M059J (cell line): Measurements from ENCODE around the gene SYNDIG1. TPM values are rescaled to one million over a fixed set of nuclear protein-coding genes. Genes with fewer than 3 reads are reported as not detected.

Source experiments
- DNase-seq: peaks from one replicate; pipeline ENCODE4 v3.0.0-alpha.2; 2012; ENCODE audit warnings: low read depth
- total RNA-seq: library from RNA; depleted of rRNA; stranded (reverse); fragments of >200 nt; shearing (Covaris generic); gene quantifications from 2 replicates; pipeline ENCODE4 v1.2.3, GENCODE V29; 2014

The SYNDIG1 gene
- total RNA-seq, 1 experiment from 2014 or later = not detected

DNA sequence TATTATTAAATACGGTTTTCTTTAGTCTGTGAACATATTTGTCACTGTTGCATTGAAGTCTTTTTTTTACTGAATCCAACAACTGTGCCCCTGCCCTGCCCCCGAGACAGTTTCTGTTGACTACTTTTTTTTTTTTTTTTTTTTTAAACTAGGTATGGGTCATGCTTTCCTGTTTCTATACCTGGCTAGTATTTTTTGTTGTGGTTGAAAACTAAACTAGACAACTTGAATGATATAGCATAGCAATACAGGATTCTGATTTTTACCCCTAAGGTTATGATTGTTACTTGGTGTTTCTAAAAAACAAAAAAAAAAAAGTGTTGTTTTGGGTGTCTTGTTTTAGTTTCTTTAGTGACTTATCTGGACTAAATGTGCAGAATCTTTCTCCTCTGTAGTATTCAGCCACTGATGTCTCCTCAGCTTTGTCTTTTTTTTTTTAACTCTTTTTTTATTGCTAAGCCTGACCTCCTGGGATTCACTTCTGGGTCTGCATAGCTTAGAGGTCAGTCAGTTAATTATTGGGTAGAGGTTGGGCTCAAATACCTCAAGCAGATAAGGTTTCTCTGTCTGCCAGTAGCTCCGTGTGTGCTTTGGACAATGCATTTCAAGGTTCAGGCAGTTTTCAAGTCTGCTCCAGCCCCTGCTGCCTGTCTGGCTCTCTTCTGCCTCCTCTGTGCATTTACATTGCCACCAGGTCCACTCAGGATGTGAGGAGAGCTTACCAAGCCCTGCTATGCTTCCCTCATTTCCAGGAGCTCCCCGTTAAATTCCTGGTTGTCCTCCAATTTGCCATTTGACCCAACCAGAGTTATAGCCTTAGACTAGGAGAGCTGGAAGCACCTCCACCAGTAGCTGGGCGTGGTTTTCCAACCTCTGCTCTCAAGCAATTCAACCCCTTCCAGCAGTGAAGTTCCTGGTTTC lies 91.4 kb downstream of the SYNDIG1 start:
- no peak for DNase-seq

DNA sequence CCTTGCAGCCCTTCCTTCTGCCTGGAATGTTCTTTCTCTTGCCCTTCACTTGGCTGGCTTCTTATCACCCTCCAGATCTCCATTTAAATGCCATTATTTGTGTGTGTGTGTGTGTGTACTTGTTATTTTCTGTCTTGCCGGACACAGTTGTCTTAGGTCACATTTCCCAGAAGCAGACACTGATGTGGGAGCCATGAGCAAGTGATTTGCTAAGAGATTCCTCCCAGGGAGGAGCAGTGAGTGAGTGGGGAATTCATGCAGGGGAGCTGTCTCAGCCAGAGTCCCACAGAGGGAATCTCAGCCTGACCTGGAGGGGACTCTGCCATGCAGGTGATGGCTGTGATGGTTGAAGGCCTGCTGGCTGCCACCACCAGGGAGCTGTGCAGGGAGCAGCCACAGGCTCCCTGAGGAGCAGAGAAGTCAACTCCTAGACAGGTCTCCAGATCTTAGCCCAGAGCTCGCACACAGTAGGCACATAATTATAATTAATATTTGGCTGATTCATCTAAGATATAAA lies 96.5 kb downstream of the SYNDIG1 start:
- DNase-seq = no peak

DNA sequence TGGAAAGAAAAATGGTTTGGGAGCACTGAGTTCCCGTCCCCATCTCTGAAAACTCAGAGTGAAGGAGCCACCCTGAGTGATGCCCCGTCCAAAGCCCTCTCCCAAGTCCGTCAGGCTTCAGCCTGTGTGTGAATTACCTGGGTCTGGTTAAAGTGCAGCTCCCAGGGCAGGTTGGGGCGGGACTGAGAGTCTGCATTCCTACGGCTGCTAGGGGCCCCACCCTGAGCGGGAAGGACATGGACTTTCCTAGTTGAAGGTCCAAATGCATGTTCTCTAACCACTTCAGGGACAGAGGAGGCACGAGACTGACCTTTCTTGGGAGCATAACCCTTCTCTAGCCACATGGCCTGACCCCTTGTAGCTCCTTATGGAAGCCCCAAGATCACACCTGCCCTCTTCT lies 97.2 kb downstream of the SYNDIG1 start:
- DNase-seq = no peak

DNA sequence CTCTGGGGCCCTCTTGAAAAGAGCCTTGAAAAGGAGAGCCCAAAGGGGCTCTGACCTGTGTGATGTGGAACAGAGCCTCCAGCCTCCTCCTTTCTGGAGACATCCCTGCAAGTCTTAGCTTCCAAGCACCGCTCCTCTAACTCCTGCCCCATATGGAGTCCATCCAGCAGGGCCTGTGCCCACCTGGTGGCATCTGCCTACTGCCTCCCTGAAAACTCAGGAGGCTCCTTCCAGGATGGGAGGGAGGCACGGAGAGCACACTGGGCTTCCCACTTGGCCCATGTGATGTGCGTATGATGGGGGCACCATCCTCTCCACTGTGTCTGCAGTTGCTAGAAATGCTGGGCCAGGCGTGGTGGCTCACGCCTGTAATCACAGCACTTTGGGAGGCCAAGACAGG lies 98.1 kb downstream of the SYNDIG1 start:
- DNase-seq = no peak

DNA sequence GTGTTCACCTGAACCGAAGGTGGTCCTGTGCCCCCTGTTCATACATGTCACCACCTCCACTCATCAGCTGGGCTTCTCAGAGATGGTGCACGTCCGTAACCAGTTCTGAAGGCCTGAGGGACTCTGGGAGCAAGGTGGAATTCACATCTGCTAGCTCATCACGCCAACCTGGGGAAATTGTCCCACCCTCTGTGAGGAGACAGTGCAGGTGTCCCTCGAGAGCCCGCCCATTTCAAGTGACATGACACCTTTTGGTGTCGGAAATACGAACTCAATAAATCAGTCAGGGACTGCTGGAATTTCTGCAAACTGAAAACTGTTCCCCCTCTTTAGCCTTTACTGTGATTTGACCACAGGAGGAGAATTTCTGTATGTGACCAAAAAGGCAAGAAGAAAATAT lies 99.4 kb downstream of the SYNDIG1 start:
- DNase-seq = no peak

DNA sequence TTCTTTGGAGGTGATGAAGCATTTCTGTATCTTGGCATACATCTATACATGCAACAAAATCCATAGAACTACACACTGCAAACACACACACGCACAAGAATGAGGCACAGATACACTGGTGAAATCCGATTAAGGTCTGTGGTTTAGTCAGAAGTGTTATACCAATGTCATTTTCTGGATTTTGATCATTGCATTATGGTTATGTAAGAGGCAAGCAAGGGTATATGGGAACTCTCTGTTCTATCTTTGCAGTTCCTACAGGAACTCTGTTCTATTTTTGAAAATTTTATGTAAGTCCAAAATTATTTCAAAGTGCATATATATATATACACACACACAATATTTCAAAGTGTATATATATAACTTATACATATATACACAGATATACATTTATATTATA lies 101.7 kb downstream of the SYNDIG1 start:
- no peak for DNase-seq

DNA sequence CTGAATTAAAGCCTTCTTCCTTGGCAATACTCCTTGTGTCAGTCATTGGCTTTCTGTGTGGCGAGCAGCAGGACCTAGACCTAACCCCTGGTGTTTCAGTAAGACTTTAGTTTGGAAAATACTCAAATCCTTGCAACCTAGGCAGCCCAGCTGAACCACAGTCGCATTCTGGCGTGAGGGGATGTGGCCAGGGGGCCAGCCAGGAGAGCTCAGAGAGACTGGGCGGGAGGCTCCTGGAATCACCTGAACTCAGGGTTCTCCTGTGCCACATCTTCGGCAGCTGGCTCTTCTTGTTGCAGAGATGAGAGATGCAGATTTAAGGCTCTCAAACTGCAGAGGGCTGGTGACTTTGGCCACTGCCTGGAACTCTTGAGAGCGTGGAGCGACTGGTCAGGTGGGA lies 102.7 kb downstream of the SYNDIG1 start:
- no peak for DNase-seq

DNA sequence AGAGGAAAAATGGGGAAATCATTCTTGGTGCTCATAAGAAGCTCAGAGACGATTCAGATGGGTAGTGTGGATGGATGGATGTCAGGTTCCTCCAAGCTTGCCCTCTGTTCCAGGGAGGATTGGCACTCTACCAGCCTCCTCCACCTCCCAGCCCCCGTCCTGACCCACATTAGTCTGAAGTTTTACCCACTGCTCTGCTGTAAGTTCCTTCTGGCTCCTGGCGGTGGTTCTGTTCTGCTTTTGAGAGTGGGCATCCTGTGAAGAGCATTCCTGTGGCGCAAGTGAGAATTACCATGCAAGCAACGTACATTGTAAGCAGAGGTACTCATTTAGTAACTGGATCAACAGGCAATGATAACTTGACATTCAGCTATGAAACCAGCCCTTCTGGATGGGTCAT lies 103.4 kb downstream of the SYNDIG1 start:
- no peak for DNase-seq

DNA sequence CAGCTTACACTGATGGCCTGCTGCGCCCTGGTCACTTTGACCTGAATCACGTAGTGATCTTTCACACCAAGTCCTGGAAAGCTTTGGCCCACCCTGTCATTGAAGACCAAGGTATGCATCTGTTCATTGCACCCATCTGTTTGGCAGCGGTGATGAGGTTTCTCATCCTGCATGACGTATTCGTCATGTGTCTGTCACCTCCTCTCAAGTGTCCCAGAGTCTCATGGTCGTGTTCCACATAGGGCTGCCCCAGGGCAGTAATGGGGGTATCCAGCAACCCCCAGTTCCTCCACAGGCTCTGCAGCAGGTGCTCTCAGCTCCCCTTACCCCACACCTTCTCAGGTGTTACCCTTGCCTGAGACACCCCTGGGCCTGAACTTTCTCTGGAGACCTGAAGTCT lies 104.1 kb downstream of the SYNDIG1 start:
- no peak for DNase-seq

DNA sequence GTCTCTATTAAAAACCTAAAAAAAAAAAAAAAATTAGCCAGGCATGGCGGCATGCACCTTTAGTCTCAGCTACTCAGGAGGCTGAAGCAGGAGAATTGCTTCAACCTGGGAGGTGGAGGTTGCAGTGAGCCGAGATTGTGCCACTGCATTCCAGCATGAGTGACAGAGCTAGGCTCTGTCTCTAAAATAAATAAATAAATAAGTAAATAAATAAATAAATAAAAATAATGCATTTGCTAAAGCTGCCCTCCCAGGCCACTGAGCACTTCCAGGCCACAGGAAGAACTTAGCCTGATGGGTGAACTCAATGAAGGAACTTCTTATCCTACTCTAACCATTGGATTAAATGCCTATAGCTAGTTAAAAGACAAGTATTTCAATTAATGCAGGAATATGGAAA lies 104.9 kb downstream of the SYNDIG1 start:
- DNase-seq = no peak

DNA sequence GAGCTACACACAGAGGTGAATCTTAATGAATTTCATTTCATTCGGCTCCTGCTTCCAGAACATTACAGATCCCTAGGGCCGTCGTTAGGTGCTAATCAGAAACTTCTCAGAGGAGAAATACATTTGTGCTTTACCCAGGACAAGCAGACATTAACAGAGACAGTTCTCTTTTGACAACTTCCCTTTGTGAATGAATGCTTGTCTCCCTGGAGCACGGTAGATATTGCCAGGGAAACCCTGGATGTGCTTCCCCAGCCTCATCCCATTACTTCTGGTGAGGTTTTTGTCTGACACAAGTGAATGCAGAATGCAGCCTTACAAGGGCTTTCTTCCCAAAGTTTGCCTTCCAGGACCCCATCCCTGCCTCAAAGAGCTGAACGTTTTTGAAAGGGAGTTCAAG lies 105.4 kb downstream of the SYNDIG1 start:
- no peak for DNase-seq

DNA sequence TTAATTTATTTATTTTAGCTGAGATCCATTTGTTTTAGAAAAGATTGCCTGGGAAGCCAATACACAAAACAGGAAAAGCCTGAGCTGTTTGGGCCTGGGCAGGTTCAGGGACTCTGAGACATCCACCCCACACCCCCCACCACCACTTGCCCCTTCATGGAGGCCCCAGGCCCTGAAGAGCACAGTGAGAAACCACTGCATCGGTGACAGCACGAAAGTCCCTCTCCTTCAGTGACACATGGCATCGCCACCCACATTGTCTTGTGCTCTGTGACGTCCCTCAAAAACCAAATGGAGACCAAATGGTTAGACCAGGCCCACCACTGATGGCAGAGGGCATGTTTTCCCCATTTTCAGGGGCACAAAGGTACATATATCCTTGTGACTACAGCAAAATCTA lies 106.4 kb downstream of the SYNDIG1 start:
- DNase-seq = no peak

DNA sequence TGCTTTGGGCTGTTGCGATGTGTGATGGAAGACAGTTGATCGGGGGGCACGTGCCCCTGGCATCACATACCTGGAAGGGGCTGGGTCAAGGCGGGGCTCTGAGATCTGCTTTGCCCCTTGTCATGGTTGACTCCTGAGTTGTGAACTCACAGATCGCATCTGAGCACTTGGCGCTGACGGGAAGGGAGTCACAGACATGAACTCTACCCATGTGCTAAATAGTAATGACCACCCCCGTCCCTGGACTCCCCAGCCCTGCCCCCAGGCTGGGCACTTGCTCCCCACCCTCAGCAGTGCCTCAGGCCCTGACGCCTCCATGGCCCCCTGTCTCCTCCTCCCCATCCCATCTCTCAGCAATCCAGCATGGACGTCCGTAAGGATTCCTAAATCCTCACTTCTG lies 107.0 kb downstream of the SYNDIG1 start:
- no peak for DNase-seq

DNA sequence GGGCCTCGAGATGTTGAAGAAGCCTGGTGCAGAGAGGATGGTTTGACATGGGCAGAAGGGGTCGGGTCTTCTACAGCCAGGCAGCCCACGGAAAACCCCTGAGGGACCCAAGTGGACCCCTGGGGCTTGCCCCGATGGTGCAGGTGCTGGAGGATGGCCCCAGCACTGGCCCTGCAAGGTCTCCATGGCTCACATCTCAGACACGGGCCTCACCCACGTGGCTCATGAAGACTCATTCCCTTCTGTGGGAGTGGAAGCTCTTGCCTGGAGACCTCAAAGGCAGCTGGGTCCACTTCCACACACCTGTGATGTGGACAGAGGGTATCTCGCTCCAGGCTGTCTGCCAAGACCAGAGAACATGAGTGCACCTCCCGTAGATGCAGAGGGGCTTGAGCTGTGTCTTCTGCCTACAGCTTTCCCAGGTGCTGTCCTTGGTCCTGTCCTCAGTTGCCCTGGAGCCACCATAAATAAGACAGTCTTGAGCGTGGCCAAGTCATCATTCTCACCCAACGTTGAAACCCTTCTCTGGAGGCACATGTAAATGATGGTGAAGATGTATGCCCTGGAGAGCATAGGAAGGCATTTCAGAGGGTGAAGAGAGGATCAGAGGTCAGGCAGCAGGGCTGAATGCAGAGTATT lies 108.0 kb downstream of the SYNDIG1 start:
- DNase-seq = peak; percentile 15

DNA sequence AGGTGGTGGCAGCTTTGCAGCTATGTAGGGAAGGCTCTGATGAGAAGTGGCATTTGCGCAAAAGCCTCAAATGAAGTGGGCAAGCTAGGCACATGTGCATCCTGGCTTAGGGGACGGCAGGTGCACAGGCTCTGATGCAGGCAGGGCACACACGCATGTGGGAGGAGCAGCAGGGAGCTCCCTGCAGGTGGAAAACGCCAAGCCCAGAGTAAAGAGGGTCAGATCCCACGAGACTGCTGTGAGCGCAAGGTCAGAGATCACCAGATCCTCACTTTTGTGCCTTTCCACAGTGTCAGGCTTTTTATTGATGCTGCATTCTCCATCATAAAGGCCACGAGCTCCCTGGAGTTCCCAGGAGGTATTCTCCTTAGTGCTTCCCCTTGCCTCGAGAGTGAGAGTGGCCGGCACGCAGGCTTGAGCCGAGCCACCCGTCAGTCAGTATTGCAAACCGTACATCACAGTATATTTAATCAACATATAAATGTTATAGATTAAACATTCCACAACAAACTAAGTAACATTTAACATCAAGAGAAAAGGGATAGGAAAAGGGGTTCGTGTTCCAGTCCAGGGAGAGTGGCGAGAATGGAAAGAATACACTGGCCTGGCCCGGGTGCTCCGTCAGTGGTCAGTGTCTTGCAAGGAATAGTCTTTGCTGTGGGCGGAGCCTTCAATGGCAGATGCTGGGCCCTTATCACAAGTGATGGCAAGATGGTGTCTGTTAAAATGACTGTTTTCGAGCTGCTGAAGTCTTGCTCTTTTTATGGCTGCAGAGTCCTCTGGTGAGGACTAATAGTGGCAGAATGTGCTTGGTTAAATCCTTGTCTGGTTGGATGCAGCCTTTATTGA lies 109.4 kb downstream of the SYNDIG1 start:
- no peak for DNase-seq

DNA sequence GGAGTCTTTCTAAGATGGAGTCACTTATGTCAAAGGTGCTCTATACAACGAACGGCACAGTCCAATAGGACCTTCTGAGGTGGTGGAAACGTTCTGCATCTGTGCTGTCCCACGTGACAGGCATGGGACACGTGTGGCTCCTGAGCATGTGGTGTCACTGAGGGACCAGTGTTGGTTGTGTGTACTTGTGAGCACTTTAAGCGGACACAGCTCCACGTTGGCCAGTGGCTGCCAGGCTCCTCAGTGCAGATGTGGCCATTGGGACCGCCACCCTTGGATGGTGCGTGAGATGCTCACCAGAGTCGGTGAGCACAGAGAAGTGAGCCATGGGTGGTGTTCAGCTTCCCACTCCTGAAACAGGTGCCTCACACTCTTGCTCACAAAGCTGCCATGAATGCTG lies 110.0 kb downstream of the SYNDIG1 start:
- DNase-seq = no peak

DNA sequence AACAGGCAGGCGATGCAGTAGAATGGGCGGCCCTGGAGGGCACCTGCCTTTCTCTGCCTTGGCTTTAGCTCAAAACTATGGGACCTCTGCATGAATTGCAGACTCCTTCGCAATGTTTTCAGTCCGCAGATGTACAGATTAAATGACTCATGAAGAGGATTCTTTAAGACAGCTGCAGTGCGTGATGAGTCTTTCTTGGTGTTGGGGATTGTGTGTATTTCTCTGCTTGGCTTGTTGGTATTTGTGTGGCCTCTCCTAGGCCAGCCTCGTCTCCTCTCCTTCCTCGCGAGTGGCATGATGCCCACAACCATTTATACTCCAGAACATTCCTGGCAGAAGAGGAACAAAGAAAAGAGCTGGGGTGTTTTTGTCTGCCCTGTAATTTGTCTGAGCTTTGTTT lies 110.6 kb downstream of the SYNDIG1 start:
- DNase-seq = no peak

DNA sequence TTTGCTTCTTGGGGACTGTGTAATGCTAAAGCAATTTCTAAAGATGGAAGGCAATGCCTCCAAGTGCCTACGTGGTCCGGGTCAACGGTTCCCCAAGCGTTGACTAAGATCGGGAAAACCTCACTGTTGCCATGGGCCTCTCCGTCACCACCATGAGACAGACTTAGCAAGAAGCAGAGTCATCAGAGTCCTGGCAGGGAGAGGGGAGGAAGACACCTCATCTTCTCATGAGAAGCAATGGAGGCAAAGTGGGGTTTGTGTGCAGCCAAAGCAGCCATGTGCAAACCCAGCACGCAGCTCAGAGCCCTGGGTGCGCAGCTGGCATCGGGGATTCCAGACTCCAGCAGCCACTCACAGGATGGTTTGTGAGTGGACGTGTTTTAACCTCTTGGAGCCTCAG lies 111.4 kb downstream of the SYNDIG1 start:
- no peak for DNase-seq

DNA sequence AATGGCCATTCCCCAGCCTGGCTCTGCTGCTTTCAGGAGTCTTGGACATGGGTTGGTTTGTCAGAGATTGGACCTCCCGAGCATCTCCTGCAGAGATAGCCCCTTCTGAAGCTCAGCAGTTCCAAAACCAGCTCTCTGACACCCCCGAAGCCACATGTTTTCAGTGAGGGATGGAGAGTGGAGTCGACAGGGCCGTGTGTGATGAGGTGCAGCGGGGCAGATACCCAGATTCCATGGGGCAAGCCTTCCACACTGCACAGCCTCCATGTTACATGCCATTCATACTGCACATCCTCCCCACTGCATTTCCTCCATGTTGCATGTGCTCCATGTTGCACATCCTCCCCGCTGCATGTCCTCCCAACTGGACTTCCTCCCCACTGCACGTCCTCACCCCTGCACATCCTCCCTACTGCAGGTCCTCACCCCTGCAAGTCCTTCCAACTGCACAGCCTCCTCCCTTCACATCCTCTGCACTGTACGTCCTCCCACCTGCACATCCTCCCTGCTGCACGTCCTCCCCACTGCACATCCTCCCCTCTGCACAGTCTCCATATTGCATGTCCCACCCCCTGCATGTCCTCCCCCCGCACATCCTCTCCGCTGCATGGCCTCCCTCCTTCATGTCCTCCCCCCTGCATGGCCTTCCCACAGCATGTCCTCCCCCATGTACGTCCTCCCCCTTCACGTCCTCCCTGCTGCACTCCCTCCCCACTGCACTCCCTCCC lies 112.2 kb downstream of the SYNDIG1 start:
- DNase-seq = no peak

DNA sequence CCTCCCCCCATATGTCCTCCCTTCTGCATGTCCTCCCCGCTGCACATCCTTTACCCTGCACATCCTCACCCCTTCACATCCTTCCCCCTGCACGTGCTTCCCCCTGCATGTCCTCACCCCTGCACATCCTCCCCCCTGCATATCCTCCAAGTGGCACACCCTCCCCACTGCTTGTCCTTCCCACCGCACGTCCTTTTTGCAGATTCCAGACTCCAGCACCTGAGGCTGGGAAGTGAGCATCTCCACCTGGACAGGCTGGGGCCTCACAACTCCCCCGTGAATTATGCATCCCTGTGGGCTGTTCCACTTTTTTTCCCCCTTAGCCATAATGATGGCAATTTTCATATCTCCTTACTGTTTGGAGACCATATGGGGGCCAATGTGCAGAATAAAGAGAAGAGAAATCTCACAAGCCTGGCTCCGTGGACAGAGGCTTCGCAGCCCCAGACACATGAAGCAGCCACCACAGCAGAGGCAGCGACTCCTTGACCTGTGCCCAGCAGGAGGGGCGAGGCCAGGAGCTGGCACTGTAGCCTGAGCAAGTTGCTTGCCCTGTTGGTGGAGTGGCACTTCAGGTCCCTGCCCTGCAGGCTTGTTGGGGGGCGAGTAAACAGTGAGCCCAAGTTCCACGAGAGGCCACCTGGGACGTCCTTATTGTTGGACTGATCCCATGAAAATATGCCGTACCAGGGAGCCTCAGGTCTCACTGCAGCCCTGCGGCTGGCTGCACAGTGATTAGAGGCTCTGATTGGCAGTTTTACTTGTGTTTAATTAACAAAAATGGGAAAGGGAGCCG lies 113.1 kb downstream of the SYNDIG1 start:
- DNase-seq = no peak
